ENCODE results near the gene SPATS1. TPM values are rescaled to one million over a fixed set of nuclear protein-coding genes. Genes with fewer than 3 reads are reported as not detected.
A peak's percentile ranks its signal among the peaks of the same experiment; 100 is the strongest.

Gene SPATS1
- polyA plus RNA-seq, 3 donors, result not detected

- Mint-ChIP-seq H3K27ac (no peak overlapping the region), H3K9me3 (peaks cover 0 to 3% (median 0%) of the 10 kb centered on the region in 7 donors), H3K4me3 (peak overlapping the region in 1 of 2 donors; percentile 12), H3K4me1 (peaks cover 18% of the 10 kb centered on the region), H3K27me3 (ENCODE audit: low read depth in 3 of 3) (peaks cover 10 to 26% (median 19%) of the 10 kb centered on the region in 3 donors), H3K36me3 (no peaks in the 10 kb centered on the region)
- H3K27me3 ChIP-seq (ENCODE audit: control insufficient read depth in 2 of 2, insufficient read depth in 2 of 2, low read length in 2 of 2), result peaks cover 12 to 25% of the 10 kb centered on the region in 2 donors
- H4K20me1 ChIP-seq (ENCODE audit: insufficient read depth, low read length), result no peaks in the 10 kb centered on the region
- peaks cover 21 to 22% of the 10 kb centered on the region in 2 donors for H3K4me1 ChIP-seq (ENCODE audit: control insufficient read depth in 1 of 2, insufficient read depth in 2 of 2, low read length in 2 of 2)
- H3K79me2 ChIP-seq (ENCODE audit: insufficient read depth, low read length), result no peaks in the 10 kb centered on the region
- no peak overlapping the region for H3K9ac ChIP-seq (ENCODE audit: insufficient read depth, low read length, poor library complexity, severe bottlenecking)
- H3K36me3 ChIP-seq (replicated peaks in 1 of 2; ENCODE audit: control insufficient read depth in 1 of 2, insufficient read depth in 2 of 2, low read length in 2 of 2), result no peaks in the 10 kb centered on the region
- intact Hi-C loops (cut with micrococcal nuclease), result loop anchor here in 1 of 2 donors (5.0 kb wide), 1 partner anchor 233 kb away; no protein-coding TSS in a partner anchor
- no peak for TF ChIP-seq CTCF (IDR thresholded peaks at IDR 0.05)
- WGBS (ENCODE audit: insufficient coverage), result 43% methylated on average over 2 of the region's 5 CpGs
- H2AFZ ChIP-seq (ENCODE audit: insufficient read depth, low read depth, low read length, poor library complexity, severe bottlenecking), result no peak overlapping the region
- H3K27ac ChIP-seq (ENCODE audit: low read depth in 1 of 2, low read length in 2 of 2), result no peak overlapping the region
- no peak overlapping the region for H3K4me2 ChIP-seq (replicated peaks; ENCODE audit: extremely low read depth, low read length, poor library complexity, severe bottlenecking)
- DNase-seq, result no peak
- H3K9me3 ChIP-seq (replicated peaks in 1 of 2; ENCODE audit: control insufficient read depth in 1 of 2, insufficient read depth in 1 of 2, low read length in 2 of 2), result no peaks in the 10 kb centered on the region
- H3K4me3 ChIP-seq (replicated peaks in 1 of 3; ENCODE audit: low read depth in 2 of 3, low read length in 3 of 3), result no peak overlapping the region
Observed at GRCh38 chr6:44329858-44330257, 12.6 kb upstream of the SPATS1 start.

- H3K27ac ChIP-seq (ENCODE audit: low read depth in 1 of 2, low read length in 2 of 2), result no peak overlapping the region
- intact Hi-C loops (cut with micrococcal nuclease), result loop anchor here in 1 of 2 donors (5.0 kb wide), 1 partner anchor 235 kb away; no protein-coding TSS in a partner anchor
- no peak overlapping the region for H3K9ac ChIP-seq (ENCODE audit: insufficient read depth, low read length, poor library complexity, severe bottlenecking)
- DNase-seq, result no peak
- no peak for TF ChIP-seq CTCF (IDR thresholded peaks at IDR 0.05)
- H3K79me2 ChIP-seq (ENCODE audit: insufficient read depth, low read length), result no peaks in the 10 kb centered on the region
- Mint-ChIP-seq H3K27me3 (ENCODE audit: low read depth in 3 of 3) (peaks cover 10 to 24% (median 19%) of the 10 kb centered on the region in 3 donors), H3K4me1 (peaks cover 18% of the 10 kb centered on the region), H3K36me3 (no peaks in the 10 kb centered on the region), H3K9me3 (peaks cover 0 to 3% (median 0%) of the 10 kb centered on the region in 7 donors), H3K27ac (no peak overlapping the region), H3K4me3 (no peak overlapping the region)
- no peaks in the 10 kb centered on the region for H3K36me3 ChIP-seq (replicated peaks in 1 of 2; ENCODE audit: control insufficient read depth in 1 of 2, insufficient read depth in 2 of 2, low read length in 2 of 2)
- no peaks in the 10 kb centered on the region for H3K9me3 ChIP-seq (replicated peaks in 1 of 2; ENCODE audit: control insufficient read depth in 1 of 2, insufficient read depth in 1 of 2, low read length in 2 of 2)
- 96% methylated on average over 4 of the region's 7 CpGs for WGBS (ENCODE audit: insufficient coverage)
- H3K4me3 ChIP-seq (replicated peaks in 1 of 3; ENCODE audit: low read depth in 2 of 3, low read length in 3 of 3), result no peak overlapping the region
- H4K20me1 ChIP-seq (ENCODE audit: insufficient read depth, low read length), result no peaks in the 10 kb centered on the region
- peaks cover 12 to 19% of the 10 kb centered on the region in 2 donors for H3K27me3 ChIP-seq (ENCODE audit: control insufficient read depth in 2 of 2, insufficient read depth in 2 of 2, low read length in 2 of 2)
- no peak overlapping the region for H3K4me2 ChIP-seq (replicated peaks; ENCODE audit: extremely low read depth, low read length, poor library complexity, severe bottlenecking)
- peaks cover 21 to 22% of the 10 kb centered on the region in 2 donors for H3K4me1 ChIP-seq (ENCODE audit: control insufficient read depth in 1 of 2, insufficient read depth in 2 of 2, low read length in 2 of 2)
- H2AFZ ChIP-seq (ENCODE audit: insufficient read depth, low read depth, low read length, poor library complexity, severe bottlenecking), result no peak overlapping the region
Observed at GRCh38 chr6:44332585-44332984, 9.9 kb upstream of the SPATS1 start.

Measured in CD14-positive monocyte (primary cell).